Fibroblast of skin of left biceps (primary cell): ENCODE data around the gene TENM4.

ENCODE experiments used
- DNase-seq, 2 experiments: peaks; one replicate each; pipeline ENCODE4 v3.0.0-alpha.2; 2013; ENCODE audit warnings: low read depth in 2 of 2

The TENM4 gene

DNA sequence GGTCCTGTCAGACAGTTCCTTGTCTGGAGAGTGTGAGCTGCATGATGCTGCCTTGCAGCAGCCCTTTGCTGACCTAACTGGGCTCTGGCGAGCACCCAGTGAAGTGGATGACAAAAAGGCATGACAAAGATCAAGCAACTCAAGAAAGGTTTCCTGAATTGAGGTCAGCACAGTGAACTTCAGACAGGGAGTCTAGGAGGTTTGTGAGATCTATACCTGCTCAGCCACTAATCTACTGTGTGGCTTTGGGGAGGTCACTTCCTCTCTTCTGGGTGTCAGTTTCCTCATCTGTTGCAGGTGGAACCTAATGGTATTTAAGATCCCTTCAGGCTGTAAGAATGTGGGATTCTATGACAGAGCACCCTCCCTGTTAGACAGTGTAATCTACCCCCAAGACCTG lies 652.3 kb downstream of the TENM4 start:
- DNase-seq, result no peak

DNA sequence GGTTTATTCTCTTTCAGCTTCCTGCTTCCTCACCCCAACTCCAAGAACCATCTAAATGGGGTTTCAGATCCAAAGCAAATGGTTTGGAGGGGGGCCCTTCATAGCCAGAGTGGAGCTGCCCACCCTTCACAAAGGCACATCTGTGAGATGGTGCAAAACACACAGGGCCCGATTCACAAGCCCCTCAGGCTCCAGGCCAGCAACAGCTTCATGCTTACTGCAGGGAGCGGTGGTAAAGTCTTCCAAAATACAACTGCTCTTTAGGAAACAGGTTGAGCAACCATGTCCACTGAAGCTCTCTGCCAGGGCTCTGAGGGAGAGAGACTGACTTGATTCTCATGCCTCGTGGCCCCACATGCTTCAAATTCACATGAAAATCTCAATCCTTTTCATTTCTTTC lies 653.1 kb downstream of the TENM4 start:
- DNase-seq, result no peak

DNA sequence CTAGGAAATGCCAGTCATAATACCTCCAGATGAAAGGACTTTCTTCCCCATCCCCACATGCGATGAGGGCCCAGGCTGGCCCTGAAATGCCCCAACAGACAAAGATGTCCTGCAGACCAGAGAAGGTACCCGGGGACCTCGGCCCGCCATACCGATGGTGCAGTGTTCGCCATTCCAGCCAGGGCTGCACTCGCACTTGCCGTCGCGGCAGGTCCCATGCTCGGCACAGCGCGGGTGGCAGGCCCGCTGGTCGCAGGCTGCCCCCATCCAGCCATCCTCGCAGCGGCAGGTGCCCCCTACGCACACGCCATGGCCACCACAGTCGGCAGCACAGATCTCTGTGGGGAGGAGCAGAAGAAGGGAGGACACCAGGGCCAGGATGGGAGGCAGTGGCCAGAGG lies 654.1 kb downstream of the TENM4 start:
- no peak for DNase-seq

DNA sequence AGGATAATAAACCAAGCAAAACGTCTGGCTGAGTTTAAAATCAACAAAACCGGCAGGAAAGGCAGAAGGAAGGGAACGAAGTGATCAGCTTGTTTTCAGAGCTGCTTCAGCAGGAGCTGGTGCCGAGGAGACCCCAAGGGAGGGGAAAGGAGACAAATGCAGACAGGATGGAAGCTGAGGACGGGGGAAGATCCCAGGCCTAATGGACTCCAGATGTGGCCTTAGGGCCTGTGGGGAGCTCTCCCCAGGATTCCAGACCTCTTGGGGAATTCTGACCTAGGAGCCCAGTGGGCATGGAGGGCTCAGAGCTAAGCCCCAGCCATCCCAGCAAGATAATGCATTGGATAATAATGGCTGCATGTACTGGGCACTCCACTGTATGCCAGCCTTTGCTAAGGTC lies 654.7 kb downstream of the TENM4 start:
- DNase-seq, result no peak

DNA sequence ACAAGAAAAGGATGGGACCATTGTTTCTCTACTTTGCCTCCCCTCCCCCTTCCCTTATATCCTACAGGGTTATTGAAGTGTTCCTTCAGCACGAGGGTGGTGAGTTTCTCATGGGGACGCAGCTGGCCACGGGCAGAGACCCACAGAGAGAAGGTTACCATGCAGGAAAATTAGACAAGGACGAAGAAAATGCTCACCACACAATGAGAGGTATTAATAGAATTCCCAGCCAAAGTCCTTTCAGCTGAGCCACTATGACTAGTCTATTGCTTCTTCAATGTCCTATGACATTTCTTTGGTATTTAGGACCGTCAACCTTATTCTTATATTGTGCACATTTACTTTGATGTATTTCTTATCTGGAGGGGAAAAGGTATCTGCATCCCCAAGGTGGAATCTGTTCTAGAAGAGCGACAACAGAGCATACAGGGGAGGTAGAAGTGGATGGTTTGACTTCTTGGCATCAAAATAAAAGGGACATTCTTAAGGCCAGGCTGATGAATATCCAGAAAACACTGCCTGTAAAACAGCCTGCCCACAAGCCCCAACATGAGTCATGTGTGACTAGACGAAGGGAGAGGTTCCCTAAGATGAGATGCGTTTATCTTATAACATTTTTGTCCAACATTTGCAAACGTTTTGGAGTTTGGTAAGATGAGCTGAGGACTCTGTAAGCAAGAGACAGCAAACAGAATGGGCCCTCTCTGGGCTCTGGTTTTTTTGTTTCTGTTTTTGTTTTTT lies 656.3 kb downstream of the TENM4 start:
- DNase-seq, result peak in 1 of 2 experiments; percentile 35

DNA sequence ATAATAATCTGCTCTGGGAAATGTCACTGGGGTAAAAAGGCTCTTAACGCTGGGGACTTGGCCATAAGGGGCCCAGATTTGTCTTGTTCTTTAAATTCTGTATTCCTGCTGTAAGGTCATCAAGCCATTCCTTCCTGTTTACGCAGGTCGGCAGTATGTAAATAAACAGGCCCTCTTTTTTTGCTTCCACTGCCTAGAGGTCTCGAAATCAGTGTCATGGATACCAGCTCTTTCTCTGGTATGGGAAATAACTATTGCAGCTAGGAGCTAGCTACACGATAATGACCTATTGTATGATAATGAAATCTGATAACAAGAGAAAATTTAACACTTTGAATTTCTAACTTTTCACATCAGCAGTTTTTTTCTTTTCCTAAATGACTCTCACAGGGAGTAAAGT lies 657.0 kb downstream of the TENM4 start:
- no peak for DNase-seq

DNA sequence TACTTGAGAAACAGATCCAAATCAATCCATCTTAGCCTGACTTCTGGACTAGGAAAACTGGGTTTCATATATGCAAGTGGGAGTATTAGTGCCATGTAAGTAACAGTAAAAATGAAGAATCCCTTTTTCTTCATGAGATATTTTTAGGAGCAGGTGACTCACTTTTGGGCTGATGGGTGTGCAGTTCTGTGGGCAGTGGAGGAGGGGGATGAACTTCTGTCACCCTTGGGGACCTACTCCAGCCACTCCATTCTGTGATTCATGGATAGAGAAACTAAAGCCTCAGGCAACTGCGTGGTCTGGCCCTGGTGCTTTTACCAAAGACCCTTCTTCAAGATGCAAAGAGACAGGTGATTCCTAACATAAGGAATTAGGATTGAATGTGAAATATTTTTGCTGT lies 657.5 kb downstream of the TENM4 start:
- no peak for DNase-seq

DNA sequence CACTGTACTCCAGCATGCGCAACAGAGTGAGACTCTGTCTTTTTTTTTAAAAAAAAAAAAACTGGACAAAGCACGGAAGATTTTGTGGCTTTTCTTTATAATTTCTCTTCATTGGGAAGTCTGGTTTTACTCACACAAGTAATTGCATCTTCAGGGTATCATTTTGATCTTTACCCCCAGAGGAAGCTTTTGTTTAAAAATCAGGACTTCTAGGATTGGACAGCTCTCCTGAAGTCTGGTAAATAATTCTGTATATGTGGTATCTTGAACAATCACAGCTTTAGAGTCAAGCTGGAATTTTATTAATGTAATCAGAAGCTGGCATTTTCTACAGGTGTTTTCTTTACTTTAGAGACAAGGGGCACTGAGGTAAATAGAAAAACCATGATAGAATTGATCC lies 658.1 kb downstream of the TENM4 start:
- no peak for DNase-seq

DNA sequence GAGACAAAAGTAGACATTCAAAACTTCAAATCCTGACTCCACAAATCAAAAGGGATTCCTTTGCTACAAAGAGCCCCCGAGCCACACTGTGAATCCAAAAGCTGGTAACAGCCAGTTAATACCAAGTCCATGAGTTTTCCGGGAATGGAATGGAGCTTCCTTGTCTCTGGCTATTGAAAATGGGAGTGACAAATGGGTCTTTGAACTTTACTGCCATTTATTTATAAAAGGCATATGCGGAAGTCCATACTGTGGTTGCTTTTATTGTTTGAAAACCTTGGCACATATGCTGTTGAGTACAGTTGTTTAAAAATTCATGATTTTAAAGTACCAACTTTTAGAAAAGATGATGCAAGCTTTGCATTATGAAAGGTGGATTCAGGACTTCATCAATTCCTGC lies 659.9 kb downstream of the TENM4 start:
- DNase-seq, result no peak

DNA sequence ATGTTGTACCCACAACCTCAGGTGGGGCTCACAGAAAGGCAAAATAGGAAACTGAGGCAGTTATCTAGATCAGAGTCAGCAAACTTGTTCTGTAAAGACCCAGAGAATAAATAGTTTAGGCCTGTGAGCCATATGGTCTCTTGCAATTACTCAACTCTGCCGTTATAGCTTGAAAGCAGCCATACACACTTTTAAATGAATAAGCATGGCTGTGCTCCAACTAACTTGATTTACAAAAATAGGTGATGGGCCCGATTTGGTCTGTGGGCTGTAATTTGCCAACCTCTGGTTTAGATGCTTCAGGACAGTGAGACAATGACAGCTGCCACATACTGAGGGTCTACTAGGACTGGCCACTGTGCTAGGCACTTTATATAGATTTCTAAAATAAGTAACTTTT lies 667.3 kb downstream of the TENM4 start:
- no peak for DNase-seq

DNA sequence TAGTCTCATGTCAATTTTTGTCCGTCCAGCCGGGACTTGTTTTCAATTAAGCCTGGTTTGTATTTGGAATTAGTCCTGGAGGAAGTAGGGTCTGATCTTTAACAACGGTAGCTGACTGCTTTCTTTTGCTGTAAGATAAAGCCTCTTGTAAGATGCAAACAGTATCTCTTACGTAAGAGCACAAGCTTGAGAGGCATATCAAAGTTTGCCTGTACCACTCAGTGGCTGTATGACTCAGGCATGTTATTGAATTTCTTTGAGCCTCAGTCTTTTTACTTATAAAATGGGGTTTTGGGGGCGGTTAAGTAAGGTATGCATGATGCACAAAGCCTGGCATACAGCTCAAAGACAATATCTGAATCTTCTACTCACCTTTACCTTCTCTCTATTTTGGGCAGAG lies 667.8 kb downstream of the TENM4 start:
- DNase-seq, result no peak

DNA sequence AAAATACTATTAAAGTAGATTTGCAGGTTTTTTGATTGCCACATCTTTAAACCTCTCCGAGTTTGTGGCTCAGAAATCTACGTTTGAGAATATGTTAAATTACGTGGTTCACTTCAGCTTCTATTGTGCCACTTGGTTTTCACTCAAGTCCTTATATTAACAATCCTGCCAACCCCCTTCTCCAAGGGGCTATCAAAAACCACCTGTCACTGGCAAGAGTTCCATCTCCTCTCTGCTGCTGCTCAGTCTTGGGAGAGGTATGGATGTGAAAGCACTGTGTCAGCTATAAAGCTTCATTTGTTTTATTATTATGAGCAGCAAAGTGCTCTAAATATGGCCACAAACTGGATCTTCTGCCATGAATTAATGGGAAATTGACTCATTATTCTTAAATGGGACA lies 668.6 kb downstream of the TENM4 start:
- DNase-seq, result no peak

DNA sequence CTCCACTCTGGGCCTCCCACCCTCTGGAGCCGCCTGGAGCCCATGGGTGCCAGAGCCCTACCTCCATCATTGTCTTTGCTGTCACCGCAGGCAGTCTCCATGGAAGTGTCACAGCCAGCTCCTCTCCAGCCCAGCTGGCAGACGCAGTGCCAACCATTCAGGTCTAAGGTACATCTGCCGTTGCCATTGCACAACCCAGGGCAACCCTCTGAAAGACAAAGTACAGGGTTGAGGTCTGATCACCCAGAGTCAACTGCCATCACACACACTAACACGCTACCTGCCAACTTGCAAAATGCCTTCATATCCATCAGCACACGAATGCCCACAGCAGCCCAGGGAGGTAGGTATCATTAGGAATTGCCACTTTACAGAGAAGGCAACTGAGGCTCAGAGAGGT lies 669.9 kb downstream of the TENM4 start:
- no peak for DNase-seq

DNA sequence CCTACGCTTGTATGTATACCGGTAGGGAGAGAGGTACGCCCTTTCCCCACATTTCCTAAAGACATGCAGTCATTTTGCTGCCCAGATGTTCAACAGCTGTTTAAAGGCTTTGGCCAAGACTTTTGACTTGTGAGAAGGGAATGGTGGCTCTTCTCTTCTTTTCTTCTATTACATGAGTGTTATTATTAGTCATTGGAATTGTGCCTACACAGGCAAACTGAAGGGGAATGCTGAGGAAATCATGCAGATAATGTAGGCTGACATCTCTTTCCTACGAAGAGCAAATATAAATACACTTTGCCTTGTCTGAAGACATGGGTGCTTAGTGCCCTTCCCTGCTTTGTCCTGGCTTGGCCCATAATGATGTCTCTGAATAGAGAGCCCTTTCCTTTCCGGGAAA lies 671.9 kb downstream of the TENM4 start:
- no peak for DNase-seq

DNA sequence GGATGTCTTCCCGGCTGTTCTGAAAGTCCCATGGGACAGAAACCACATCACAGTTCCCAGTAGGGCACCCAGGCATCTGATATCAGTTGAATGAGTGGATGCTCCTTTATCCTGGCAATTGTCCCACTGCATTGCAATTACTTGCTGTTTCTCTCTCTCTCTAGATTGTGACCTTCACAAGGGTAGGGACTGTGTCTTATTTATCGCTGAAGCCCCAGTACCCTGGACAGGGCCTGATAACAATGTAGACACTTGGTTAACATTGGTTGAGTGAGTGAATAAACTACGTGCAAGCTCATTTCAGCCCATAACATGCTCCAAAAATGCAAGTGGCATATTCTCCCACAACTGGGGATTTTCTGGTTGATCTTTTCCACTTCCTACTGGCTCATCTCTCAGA lies 672.5 kb downstream of the TENM4 start:
- DNase-seq, result no peak

DNA sequence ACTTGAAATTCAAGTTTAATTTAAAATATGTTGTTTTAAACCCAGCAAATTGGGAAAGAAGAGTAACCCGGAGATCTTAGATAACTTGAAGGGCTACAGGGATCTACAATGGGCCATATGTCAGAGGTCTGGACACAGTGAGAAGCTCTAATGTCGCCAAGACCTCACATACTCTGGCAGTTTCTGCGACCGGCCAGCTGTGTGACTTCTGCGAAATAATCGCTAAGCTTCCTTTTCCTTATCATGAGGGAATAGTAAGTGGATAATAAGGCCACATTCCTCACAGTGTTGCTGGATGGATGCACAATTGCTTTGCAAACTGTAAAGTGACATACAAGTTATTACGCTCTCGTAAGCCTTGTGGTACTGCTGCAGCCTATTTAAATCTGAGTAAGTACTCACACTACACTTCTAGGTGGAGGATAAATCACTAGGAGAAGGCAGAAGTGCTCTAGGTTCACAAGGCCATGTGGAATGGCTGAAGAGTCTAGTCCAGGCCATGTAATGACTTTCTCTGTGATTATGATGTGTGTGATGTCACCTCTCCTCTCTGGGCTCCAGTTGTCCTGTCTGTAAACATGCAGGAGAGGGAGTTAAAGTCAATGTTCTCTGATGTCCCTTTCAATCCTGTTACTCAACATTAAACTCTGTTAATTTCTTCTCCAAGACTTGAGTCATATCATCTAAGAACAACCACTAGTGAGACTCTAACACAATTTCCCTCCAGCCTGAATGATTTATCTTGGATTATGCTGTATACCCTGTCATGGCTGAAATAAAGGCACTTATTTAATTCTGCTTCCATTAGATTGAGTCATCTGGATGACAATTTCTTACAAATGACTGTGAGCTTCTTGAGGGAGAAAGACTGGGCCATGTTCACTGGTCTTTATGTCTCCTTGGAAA lies 673.5 kb downstream of the TENM4 start:
- DNase-seq, result no peak

DNA sequence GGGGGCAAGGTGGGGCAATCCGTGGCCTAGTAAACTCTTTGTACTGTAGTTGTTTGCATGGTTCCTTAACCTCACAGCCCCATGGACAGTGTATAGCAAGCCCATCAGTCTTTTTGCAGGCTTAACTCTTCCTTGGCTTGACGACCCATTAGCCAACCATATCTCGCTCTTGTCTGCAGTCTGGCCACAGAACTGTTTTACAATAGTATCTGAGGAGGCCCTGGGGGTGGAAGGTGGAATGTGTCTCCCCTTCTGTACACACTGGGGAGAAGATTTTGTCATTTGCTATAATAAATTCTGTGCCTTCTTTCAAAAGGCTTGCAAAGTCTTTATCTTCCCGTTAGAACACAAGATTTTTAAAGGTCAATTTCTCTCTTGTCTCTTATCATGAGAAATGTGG lies 675.9 kb downstream of the TENM4 start:
- DNase-seq, result no peak

DNA sequence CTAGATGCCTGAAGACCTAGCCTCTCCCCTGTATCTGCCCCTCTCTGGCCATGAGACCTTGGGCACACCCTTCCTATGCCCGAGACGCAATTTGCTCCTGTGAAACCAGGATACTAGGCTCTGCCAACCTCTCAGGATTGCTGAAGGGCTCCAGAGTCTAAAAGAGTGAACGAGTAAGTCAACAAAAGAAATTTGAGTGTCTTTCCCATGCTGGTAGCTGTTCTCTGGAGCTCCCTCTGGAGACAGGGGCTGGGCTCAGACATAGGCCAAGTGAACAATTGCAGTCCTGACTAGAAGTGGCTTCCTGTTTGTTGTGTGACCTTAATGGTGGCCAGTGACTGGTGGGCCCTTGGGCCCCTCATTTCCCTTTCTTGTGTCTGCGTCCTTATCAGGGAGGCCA lies 677.2 kb downstream of the TENM4 start:
- no peak for DNase-seq

DNA sequence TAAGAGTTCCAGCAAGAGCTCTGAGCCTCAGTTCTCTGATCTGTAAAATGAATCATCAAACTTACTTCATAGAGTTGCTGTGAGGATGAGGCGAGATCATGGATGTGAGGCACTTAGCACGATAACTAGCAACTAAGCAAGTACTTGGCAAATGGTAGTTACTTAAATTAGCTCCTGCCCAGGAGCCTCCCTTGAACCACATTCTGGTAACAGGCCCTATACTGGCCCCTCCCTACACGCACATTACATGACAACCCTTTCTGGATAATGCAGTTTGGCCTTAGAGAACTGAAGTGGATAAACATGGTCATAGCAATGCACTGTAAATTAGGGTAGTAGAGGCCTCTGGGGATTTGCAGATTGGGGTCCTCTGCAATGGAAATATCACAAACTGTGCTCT lies 678.7 kb downstream of the TENM4 start:
- DNase-seq, result no peak

DNA sequence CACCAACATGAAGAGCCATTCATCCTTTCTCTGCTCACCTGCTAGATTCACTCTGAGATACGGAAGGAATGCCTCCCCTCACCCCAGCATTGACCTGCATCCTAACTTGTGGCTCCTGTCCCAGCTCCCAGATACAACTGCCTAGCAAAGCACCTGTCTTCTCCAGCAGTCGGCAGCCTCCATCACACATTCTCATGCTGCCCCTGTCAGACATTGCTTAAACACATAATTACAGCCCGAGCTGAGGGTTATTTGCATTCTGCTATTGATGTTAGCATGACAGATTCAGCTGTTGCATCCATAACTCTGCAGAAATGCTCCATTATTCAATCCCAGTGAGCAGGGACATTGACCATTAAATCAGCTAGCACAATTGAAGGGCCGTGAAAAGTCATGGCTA lies 681.8 kb downstream of the TENM4 start:
- no peak for DNase-seq

DNA sequence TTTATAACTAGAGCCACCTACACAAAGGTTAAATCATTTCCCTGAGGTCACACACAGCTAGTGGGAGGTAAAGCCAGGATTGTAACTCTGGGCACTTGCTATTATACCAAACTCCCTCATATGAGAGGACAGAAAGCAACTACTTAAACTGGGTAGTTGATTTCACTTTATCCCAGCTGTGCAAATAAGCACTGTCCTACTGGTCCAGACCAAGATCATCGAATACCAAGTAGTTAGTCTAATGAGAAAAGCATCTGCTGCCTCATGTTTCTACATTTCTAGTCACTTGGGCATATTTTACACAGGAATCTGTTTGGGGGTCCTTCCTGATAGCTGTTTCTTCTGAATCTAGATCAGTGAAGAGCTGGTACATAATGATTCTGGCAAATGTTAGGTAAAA lies 687.5 kb downstream of the TENM4 start:
- no peak for DNase-seq

DNA sequence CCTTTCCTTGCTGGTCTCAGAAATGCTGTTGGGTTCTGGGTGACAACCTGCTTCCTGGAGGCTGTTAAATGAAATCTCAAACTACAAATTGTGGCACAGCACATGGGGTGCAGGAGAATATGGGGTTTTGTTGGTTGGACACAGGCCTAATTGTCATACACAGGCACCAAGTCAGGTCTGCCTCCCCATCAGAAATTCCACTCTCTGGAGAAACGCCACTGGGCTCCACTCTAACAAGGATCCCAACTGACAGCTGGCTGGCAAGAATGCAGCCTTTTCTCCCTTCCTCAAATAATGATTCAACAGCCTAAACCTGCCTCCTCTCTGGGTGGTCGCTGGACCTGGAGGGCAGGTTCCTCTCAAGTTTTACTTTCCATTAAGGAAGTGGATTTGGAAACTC lies 688.3 kb downstream of the TENM4 start:
- no peak for DNase-seq

DNA sequence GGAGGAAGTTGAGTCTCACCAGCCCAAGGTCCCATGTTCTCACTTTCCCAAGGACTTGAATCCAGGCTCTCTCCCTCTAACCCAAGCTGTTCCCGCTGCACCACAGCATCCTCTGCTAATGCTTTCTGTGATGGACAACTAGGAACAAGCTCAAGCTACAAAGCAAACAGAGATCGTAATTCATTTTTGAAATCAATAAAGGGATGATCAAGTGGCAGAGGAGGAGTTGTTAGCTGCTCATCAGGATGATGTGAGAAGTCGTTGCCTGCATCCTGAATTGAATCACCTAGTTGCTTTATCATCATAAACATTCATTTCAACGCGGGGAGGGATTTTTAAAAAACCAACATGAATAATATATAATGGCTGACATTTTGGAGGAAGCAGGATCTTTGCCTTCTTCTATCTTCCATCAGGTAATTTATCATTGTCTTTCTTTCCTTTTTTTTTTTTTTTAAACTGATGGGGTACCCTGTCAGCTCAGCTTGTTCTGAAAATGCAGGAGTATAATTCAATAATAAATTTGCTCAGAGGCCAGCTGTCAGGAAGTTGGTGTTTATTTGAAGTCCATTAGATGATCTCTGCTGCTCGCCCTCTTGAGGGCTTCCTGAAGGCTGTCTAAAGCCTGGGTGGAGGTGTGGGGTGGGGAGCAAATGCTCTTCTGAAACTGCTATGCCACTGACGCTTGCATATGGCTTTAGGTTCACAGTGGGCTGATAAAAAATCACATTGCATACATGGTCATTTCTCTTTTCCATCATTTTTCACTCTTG lies 691.7 kb downstream of the TENM4 start:
- DNase-seq, result no peak
